ENCODE data around the gene NCKAP5. TPM values are rescaled to one million over a fixed set of nuclear protein-coding genes. Genes with fewer than 3 reads are reported as not detected.

Gene NCKAP5
- total RNA-seq, 1 donor from 2014 or later, result 7.9 TPM

DNA sequence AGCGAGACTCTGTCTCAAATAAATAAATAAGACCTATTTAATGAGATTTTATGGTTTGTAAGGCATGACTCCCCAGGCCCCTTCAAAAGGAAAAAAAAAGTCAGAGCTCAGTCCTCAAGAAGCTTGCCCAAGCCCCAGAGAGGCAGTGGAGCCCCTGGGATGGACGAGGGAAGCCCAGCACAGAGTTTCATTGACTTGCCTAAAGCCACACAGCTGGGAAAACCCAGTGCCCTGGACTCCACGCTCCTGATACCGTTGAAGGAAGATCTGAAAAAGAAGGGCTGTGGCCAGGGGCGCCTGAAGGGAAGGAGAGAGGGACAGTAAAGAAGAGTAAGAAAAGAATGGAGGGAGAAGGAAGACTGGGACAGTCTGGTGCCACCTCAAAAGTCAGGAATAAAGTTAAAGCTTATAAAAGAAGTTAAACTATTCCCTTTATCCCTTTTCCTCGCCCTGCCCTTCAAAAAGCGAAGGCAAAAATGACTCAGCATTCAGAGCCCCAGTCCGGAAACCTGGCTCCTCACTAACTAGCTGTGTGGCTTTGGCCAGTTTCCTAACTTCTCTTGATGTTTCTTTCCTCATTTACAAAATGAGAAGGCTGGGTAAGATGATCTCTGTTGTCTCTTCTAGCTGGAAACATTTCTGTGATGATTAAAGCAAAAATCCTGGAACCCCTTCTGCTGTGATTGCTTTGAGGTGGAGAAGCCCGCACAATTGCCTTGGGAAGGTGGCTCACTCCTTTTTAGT, 945.0 kb downstream of the NCKAP5 start:
- ATAC-seq (ENCODE audit: poor library complexity) (no peak), DNase-seq (no peak)
- intact Hi-C loops (cut with DNase I), result no loop called here

Data from Right ventricle myocardium superior (tissue), 1 donor.